Kidney capillary endothelial cell (primary cell): ENCODE measurements around the gene TMEM236.

Source experiments
- DNase-seq: peaks from one replicate; pipeline ENCODE4 v3.0.0-alpha.2; 2018; ENCODE audit warnings: low spot score

Gene TMEM236

GRCh38 chr10:17831341-17831740 is 79.3 kb downstream of the TMEM236 start:
- no peak for DNase-seq

- DNase-seq: no peak
These were observed 79.9 kb downstream of the TMEM236 start for GRCh38 chr10:17831896-17832295.

GRCh38 chr10:17833656-17834055 is 81.7 kb downstream of the TMEM236 start:
- DNase-seq: no peak

- peak; percentile 85 for DNase-seq
These were observed 83.7 kb downstream of the TMEM236 start for GRCh38 chr10:17835688-17836087.

DNA sequence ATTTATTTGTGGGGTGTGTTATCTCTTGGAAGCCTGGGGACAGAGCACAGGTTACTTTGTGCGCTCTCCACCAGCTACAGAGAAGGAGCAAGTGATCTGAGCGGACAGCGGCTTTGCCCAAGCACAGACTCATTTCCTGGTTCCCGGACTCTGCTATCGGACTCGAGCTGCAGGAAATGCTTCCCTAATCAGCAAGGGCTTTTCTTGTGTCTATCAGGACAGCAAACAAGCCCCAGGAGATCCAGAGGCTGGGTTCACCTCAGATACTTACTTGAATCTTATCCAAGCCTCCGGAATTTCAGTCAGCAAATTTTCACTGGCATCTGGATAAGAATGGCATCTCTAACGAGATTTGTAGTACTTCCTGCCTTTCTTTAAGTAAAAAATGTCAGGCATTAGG is 84.9 kb downstream of the TMEM236 start:
- DNase-seq: peak; percentile 64

GRCh38 chr10:17838080-17838648 is 86.2 kb downstream of the TMEM236 start:
- no peak for DNase-seq

- DNase-seq: peak; percentile 16
These were observed 89.0 kb downstream of the TMEM236 start for GRCh38 chr10:17841050-17841449.

GRCh38 chr10:17842641-17843040 is 90.6 kb downstream of the TMEM236 start:
- no peak for DNase-seq

GRCh38 chr10:17847585-17848296 is 95.7 kb downstream of the TMEM236 start:
- no peak for DNase-seq

DNA sequence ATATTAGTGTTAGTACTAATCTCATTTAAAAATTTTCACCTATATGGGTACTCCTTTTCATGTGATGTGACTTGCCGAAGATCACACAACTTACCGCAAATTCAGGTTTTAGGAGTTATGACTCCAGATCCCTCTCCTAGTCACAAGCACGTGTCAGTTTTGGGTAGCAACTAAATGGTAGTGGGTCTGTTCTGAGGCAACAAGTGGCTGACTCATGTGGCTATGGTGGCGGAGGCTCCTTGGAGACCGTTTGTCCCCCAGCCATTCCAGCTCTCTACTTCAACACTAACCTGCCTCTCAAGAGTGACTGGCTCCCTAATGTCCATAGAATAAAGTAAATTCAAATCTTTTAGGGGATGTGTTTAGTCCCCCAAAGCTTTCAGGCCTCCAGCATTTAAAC is 96.6 kb downstream of the TMEM236 start:
- DNase-seq: no peak
